Measurements from ENCODE around the gene SLC12A9.

DNA sequence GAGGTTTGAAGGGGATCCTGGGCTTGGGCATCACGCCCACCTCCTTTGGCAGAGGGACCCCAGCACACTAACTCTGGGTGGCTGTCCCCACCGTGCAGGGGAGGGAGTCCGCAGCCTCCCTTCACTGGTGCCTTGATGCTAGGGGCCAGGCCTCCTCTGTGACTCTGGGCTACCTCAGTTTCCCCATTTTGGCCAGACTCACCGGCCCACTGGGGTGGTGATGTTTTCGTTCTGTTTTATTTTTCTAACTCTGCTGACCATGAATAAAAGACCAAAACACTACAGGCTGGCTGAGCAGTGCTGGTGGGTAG is 14.2 kb downstream of the SLC12A9 start:
- TF ChIP-seq EZH2phosphoT487 (IDR thresholded peaks at IDR 0.05; ENCODE audit: low read length) = no peak
- TF ChIP-seq, protein P1, sequence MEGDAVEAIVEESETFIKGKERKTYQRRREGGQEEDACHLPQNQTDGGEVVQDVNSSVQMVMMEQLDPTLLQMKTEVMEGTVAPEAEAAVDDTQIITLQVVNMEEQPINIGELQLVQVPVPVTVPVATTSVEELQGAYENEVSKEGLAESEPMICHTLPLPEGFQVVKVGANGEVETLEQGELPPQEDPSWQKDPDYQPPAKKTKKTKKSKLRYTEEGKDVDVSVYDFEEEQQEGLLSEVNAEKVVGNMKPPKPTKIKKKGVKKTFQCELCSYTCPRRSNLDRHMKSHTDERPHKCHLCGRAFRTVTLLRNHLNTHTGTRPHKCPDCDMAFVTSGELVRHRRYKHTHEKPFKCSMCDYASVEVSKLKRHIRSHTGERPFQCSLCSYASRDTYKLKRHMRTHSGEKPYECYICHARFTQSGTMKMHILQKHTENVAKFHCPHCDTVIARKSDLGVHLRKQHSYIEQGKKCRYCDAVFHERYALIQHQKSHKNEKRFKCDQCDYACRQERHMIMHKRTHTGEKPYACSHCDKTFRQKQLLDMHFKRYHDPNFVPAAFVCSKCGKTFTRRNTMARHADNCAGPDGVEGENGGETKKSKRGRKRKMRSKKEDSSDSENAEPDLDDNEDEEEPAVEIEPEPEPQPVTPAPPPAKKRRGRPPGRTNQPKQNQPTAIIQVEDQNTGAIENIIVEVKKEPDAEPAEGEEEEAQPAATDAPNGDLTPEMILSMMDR (IDR thresholded peaks at IDR 0.05; ENCODE audit: low read length) = no peak

Data from MM.1S (cell line).